ENCODE measurements around the gene RAB12. TPM values are rescaled to one million over a fixed set of nuclear protein-coding genes. Genes with fewer than 3 reads are reported as not detected.
A peak's percentile ranks its signal among the peaks of the same experiment; 100 is the strongest.

Gene RAB12, protein sequence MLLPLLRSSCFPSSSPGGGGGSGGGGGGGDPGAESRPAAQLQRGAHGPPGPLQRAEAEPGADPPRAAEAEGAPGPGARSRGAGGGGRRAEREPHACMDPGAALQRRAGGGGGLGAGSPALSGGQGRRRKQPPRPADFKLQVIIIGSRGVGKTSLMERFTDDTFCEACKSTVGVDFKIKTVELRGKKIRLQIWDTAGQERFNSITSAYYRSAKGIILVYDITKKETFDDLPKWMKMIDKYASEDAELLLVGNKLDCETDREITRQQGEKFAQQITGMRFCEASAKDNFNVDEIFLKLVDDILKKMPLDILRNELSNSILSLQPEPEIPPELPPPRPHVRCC
- polyA plus RNA-seq (2013): 22.0 and 22.8 TPM in 2 replicates

GRCh38 chr18:8608795-8609658, at the start of gene RAB12:
Gene RAB12 (plus strand): TSS chr18:8609437. CDS start chr18:8609440, 3 bp downstream.
- H3K4me3 ChIP-seq (ENCODE audit: low read depth, low read length): peak within 1 kb of the TSS; percentile 85
- H3K9me3 ChIP-seq (ENCODE audit: insufficient read depth, low read depth, low read length): no peaks in the 10 kb centered on the region
- H2BK120ac ChIP-seq (ENCODE audit: insufficient read depth, low read length, poor library complexity): no peak within 1 kb of the TSS
- H4K91ac ChIP-seq (ENCODE audit: low read depth, low read length): peak within 1 kb of the TSS; percentile 73
- H3K23ac ChIP-seq (ENCODE audit: low read length): peak within 1 kb of the TSS; percentile 19
- H3K79me1 ChIP-seq (ENCODE audit: low read length): peaks cover 7% of the 10 kb centered on the region
- no peak within 1 kb of the TSS for H3K27ac ChIP-seq (ENCODE audit: low read depth, low read length)
- no peak within 1 kb of the TSS for H2BK5ac ChIP-seq (ENCODE audit: low read depth, low read length, poor library complexity)
- peak within 1 kb of the TSS; percentile 80 for H3K18ac ChIP-seq (ENCODE audit: low read length)
- H2AFZ ChIP-seq (ENCODE audit: insufficient read depth, low read length, poor library complexity): peak within 1 kb of the TSS; percentile 92
- no peaks in the 10 kb centered on the region for H3K27me3 ChIP-seq (ENCODE audit: insufficient read depth, low read length)
- H3K36me3 ChIP-seq (ENCODE audit: control insufficient read depth in 1 of 2, insufficient read depth in 2 of 2, low read length in 2 of 2): peaks cover 3% of the 10 kb centered on the region in 2 experiments
- H3K4me1 ChIP-seq (ENCODE audit: control insufficient read depth in 1 of 2, insufficient read depth in 2 of 2, low read length in 2 of 2): peaks cover 8 to 13% of the 10 kb centered on the region in 2 experiments
- H2BK12ac ChIP-seq (ENCODE audit: low read length): no peak within 1 kb of the TSS
- peak within 1 kb of the TSS; percentile 90 for H3K4ac ChIP-seq (ENCODE audit: low read depth, low read length)
- H3K9ac ChIP-seq (ENCODE audit: low read length): peak within 1 kb of the TSS; percentile 82
- H3K14ac ChIP-seq (ENCODE audit: low read length): peak within 1 kb of the TSS; percentile 77
- DNase-seq: peak; percentile 62 to 85
- no CpG with 5 or more reads among the region's 95 CpGs for WGBS (ENCODE audit: extremely low coverage, insufficient coverage, insufficient read length)
- H2AK5ac ChIP-seq (ENCODE audit: low read length): peak within 1 kb of the TSS; percentile 53
- peak within 1 kb of the TSS; percentile 70 for H4K12ac ChIP-seq (ENCODE audit: low read depth, low read length)
- H3K79me2 ChIP-seq (ENCODE audit: control insufficient read depth, insufficient read depth, low read length, poor library complexity): peaks cover 5% of the 10 kb centered on the region
- peak within 1 kb of the TSS; percentile 96 for H4K8ac ChIP-seq (ENCODE audit: low read depth, low read length)
- peak within 1 kb of the TSS; percentile 99 for H3K4me2 ChIP-seq (ENCODE audit: low read length)

DNA sequence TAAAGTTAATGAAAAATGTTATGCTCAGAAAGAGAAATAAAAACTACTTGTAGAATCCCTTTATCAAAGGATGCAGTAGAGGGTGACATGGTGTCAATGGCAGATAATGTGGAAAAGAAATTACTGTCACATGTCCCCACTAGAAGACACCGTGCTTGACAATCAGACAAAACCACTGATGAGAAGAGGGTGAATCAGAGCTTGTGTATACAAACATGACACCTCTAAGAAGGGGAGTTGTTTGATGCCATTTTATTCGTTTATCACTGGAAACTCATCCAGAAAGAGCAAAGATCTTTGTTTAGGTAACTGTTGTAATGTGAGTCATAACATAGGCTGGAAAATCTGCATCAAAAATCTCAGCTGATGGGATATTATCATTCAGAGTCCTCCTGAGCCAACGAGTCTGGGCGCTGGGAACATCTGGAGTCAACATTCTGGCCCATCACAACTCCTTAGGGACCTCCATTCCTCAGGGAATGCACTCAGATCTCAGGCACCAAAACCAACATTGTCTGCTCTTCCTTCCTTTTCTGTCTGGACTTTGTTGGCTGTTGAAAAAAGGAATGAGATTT, 49.5 kb upstream of the RAB12 start:
- H3K4ac ChIP-seq (ENCODE audit: low read depth, low read length): no peak overlapping the region
- no CpG with 5 or more reads among the region's 4 CpGs for WGBS (ENCODE audit: extremely low coverage, insufficient coverage, insufficient read length)

DNA sequence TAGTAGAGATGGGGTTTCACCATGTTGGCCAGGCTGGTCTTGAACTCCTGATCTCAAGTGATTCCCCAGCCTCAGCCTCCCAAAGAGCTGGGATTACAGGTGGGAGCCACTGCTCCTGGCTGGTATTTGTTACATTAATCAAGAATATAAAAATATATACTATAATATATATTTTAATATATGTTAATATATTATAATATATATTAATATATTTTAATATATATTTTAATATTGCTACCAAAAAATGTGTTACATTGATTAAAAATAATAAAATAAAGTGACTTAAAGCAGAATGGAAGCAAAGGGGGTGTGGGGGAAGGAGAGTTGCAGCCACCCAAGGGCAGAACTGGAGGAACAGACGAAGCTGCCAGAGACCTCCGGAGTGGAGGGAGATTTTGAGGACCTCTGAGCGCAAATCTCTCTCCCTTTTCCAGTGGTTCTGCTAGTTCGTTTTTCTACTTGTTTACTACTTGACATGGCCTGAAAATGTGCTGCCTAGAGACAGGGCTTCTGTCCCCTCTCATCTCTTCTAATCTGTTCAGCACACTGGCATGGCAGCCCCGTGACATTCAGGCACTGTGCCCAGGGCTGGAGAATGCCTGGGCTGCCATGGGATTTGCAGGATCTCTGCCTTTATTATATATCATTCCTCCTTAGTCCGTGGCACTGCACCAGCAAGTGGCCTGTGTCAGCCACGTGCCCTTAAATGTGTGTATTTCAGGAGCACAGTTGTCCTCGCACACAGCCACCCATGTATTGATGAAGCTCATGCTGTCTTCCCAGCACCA, 47.9 kb upstream of the RAB12 start:
- Histone ChIP-seq H2BK5ac (ENCODE audit: low read depth, low read length, poor library complexity) (no peak overlapping the region), H4K12ac (ENCODE audit: low read depth, low read length) (no peak overlapping the region)
- WGBS (ENCODE audit: extremely low coverage, insufficient coverage, insufficient read length): no CpG with 5 or more reads among the region's 8 CpGs

More for the DNA sequence above, 49.5 kb upstream of the RAB12 start:
- Histone ChIP-seq H3K36me3 (ENCODE audit: control insufficient read depth in 1 of 2, insufficient read depth in 2 of 2, low read length in 2 of 2) (no peaks in the 10 kb centered on the region), H4K12ac (ENCODE audit: low read depth, low read length) (no peak overlapping the region), H4K91ac (ENCODE audit: low read depth, low read length) (no peak overlapping the region), H3K4me2 (ENCODE audit: low read length) (no peak overlapping the region), H3K9me3 (ENCODE audit: insufficient read depth, low read depth, low read length) (no peaks in the 10 kb centered on the region), H2BK12ac (ENCODE audit: low read length) (no peak overlapping the region), H3K79me2 (ENCODE audit: control insufficient read depth, insufficient read depth, low read length, poor library complexity) (no peaks in the 10 kb centered on the region), H3K27me3 (ENCODE audit: insufficient read depth, low read length) (no peaks in the 10 kb centered on the region), H4K8ac (ENCODE audit: low read depth, low read length) (no peak overlapping the region), H3K27ac (ENCODE audit: low read depth, low read length) (no peak overlapping the region), H2BK120ac (ENCODE audit: insufficient read depth, low read length, poor library complexity) (no peak overlapping the region), H3K9ac (ENCODE audit: low read length) (no peak overlapping the region), H2BK5ac (ENCODE audit: low read depth, low read length, poor library complexity) (no peak overlapping the region), H3K23ac (ENCODE audit: low read length) (no peak overlapping the region), H3K4me3 (ENCODE audit: low read depth, low read length) (no peak overlapping the region), H2AFZ (ENCODE audit: insufficient read depth, low read length, poor library complexity) (no peak overlapping the region), H3K79me1 (ENCODE audit: low read length) (no peaks in the 10 kb centered on the region), H3K14ac (ENCODE audit: low read length) (no peak overlapping the region), H3K18ac (ENCODE audit: low read length) (no peak overlapping the region), H2AK5ac (ENCODE audit: low read length) (no peak overlapping the region), H3K4me1 (ENCODE audit: control insufficient read depth in 1 of 2, insufficient read depth in 2 of 2, low read length in 2 of 2) (no peaks in the 10 kb centered on the region)
- no peak for DNase-seq

DNA sequence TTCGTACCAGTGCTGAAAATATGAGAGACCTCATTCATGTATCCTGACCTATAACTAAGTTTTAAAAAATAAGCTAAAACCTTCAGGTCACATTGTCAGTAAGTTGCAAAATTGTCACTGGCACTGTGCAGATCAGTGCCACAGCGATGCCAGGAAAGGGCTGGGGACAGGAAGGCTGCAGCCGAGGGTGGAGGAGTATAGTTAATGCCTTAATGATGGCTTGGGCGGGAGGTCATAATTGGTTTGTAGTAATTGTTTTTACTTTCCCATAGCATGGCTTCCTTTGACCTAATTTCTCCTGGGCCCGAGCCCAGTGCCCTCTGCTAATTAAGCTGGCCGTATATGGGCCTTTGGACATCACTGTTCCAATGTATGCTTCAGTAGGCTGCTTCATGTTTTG, 47.2 kb upstream of the RAB12 start:
- Histone ChIP-seq H2BK12ac (ENCODE audit: low read length) (no peak overlapping the region), H3K9ac (ENCODE audit: low read length) (no peak overlapping the region), H2AFZ (ENCODE audit: insufficient read depth, low read length, poor library complexity) (no peak overlapping the region), H2AK5ac (ENCODE audit: low read length) (no peak overlapping the region), H4K91ac (ENCODE audit: low read depth, low read length) (no peak overlapping the region), H3K4me3 (ENCODE audit: low read depth, low read length) (no peak overlapping the region), H3K36me3 (ENCODE audit: control insufficient read depth in 1 of 2, insufficient read depth in 2 of 2, low read length in 2 of 2) (no peaks in the 10 kb centered on the region), H4K12ac (ENCODE audit: low read depth, low read length) (no peak overlapping the region), H3K9me3 (ENCODE audit: insufficient read depth, low read depth, low read length) (no peaks in the 10 kb centered on the region), H3K23ac (ENCODE audit: low read length) (no peak overlapping the region), H2BK5ac (ENCODE audit: low read depth, low read length, poor library complexity) (no peak overlapping the region), H3K79me2 (ENCODE audit: control insufficient read depth, insufficient read depth, low read length, poor library complexity) (no peaks in the 10 kb centered on the region), H4K8ac (ENCODE audit: low read depth, low read length) (no peak overlapping the region), H3K4me1 (ENCODE audit: control insufficient read depth in 1 of 2, insufficient read depth in 2 of 2, low read length in 2 of 2) (no peaks in the 10 kb centered on the region), H3K27ac (ENCODE audit: low read depth, low read length) (no peak overlapping the region), H3K4ac (ENCODE audit: low read depth, low read length) (no peak overlapping the region), H2BK120ac (ENCODE audit: insufficient read depth, low read length, poor library complexity) (no peak overlapping the region), H3K79me1 (ENCODE audit: low read length) (no peaks in the 10 kb centered on the region), H3K14ac (ENCODE audit: low read length) (no peak overlapping the region), H3K18ac (ENCODE audit: low read length) (no peak overlapping the region), H3K27me3 (ENCODE audit: insufficient read depth, low read length) (no peaks in the 10 kb centered on the region), H3K4me2 (ENCODE audit: low read length) (no peak overlapping the region)
- WGBS (ENCODE audit: extremely low coverage, insufficient coverage, insufficient read length): no CpG with 5 or more reads among the region's 6 CpGs
- DNase-seq: no peak

More for the DNA sequence above, 47.9 kb upstream of the RAB12 start:
- H3K79me1 ChIP-seq (ENCODE audit: low read length): no peaks in the 10 kb centered on the region
- H3K9ac ChIP-seq (ENCODE audit: low read length): no peak overlapping the region
- no peak overlapping the region for H4K91ac ChIP-seq (ENCODE audit: low read depth, low read length)
- no peak overlapping the region for H3K4ac ChIP-seq (ENCODE audit: low read depth, low read length)
- no peaks in the 10 kb centered on the region for H3K36me3 ChIP-seq (ENCODE audit: control insufficient read depth in 1 of 2, insufficient read depth in 2 of 2, low read length in 2 of 2)
- no peak overlapping the region for H3K4me3 ChIP-seq (ENCODE audit: low read depth, low read length)
- no peaks in the 10 kb centered on the region for H3K4me1 ChIP-seq (ENCODE audit: control insufficient read depth in 1 of 2, insufficient read depth in 2 of 2, low read length in 2 of 2)
- no peak overlapping the region for H4K8ac ChIP-seq (ENCODE audit: low read depth, low read length)
- H3K9me3 ChIP-seq (ENCODE audit: insufficient read depth, low read depth, low read length): no peaks in the 10 kb centered on the region
- no peaks in the 10 kb centered on the region for H3K79me2 ChIP-seq (ENCODE audit: control insufficient read depth, insufficient read depth, low read length, poor library complexity)
- H3K23ac ChIP-seq (ENCODE audit: low read length): no peak overlapping the region
- no peak overlapping the region for H2AK5ac ChIP-seq (ENCODE audit: low read length)
- DNase-seq: no peak
- H3K14ac ChIP-seq (ENCODE audit: low read length): no peak overlapping the region
- no peak overlapping the region for H3K27ac ChIP-seq (ENCODE audit: low read depth, low read length)
- no peak overlapping the region for H2AFZ ChIP-seq (ENCODE audit: insufficient read depth, low read length, poor library complexity)
- no peak overlapping the region for H2BK12ac ChIP-seq (ENCODE audit: low read length)
- H2BK120ac ChIP-seq (ENCODE audit: insufficient read depth, low read length, poor library complexity): no peak overlapping the region
- H3K4me2 ChIP-seq (ENCODE audit: low read length): no peak overlapping the region
- H3K18ac ChIP-seq (ENCODE audit: low read length): no peak overlapping the region
- H3K27me3 ChIP-seq (ENCODE audit: insufficient read depth, low read length): no peaks in the 10 kb centered on the region
